RCC 7860 (cell line): ENCODE results near the gene TP53I11.

ENCODE experiments used
- DNase-seq: peaks from one replicate; pipeline ENCODE4 v3.0.0-alpha.2; 2015; ENCODE audit warnings: low spot score
- FAIRE-seq: peaks from 2 replicates; lab custom pipeline; 2012; peaks lifted over from hg19 to GRCh38; lab: Jason Lieb, UNC

TP53I11 gene

DNA sequence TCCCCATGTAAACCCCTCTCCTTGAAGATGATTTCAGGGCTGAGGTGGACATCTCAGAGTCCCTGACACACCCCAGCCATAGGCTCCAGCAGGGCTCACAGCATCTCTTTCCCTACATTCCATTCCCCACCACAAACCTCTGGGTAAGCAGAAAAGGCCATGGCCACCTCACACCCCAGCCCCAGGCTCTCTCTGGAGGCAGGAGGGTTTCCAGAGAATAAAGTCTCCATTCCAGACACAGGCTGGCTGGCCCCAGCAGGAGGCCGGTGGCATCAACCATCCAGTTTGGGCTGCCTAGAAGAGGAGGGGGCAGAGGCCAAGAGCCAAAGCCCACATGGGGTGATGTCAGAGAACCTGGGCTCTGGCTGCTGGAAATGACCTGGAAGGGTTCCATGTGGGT lies 61.4 kb downstream of the TP53I11 start:
- DNase-seq (no peak), FAIRE-seq (no peak)

DNA sequence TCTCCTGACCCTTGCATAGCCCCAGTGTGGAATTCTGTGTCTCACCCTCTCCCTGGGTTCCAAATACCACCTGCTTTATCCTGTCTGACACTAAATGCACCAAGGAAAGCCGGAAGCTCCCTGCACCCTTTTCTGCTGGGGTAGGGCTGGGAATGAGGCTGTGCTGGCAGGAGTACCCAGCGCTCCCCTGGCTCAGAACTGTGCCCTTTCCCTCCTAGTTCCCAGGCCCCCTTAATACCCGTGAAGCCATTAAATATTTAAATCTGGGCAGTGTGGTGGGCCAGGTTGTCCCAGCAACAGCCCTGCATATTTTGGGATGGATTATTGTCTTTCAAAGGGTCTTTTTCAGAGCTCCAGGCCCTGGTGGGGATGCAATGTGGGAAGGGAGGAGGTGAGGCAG lies 63.0 kb downstream of the TP53I11 start:
- no peak for FAIRE-seq

DNA sequence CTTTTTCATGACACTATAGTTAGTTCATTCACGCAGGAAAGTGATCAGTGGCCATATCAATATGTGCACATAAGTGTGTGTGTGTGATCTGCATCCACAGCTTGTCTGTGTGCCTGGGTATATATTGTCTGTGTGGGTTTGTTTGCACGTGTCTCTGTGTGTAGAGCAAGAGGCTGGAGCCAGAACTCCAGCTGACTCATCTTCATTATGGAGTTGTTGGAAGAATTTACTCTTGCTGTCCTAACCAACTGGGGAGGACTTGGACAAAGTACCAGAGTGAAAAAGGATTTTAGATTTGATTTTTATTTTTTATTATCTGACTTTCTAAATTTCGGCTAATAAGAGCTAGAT lies 63.9 kb downstream of the TP53I11 start:
- DNase-seq: no peak
- FAIRE-seq: no peak

More for the DNA sequence above, 63.0 kb downstream of the TP53I11 start:
- DNase-seq: no peak

DNA sequence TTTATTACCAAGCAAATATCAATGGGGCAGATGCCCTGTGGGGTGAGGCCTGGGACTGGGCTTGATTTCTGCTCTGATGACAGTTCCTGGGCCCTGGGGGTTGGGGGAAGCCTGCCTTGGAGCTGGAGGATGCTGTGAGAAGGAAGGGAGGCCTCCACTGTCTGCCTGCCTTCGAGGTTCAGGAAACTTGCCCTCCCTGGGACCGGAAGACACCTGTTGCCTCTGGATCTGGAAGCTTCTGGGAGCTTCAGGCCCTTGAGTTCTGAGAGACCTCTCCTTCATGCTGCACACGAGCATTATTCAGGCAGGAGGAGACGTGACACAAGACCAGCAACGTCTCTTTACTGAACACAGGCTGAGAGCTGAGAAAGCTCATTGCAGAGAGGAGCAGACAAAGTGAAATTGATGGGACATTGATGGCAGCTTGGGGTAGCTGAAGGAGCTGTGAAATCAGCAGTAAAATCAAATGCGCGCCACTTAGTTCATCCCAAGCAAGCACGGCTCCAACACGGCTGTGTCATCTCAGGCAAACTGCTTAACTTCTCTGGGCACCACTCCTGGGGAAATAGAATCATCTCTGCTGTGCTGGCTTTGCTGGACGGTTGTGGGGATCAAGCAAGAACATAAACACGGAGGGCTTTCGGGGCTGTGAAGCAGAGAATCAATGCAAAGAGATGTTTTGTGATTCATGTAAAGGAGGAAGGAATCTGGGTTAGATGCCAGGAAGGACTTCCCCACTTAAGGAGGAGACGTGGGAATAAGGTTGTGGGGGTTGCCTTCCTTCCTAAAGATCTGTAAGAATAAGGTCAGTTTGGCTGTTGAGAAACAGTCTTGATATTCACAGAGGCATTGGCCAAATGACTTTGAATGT lies 64.5 kb downstream of the TP53I11 start:
- FAIRE-seq: no peak
- no peak for DNase-seq

DNA sequence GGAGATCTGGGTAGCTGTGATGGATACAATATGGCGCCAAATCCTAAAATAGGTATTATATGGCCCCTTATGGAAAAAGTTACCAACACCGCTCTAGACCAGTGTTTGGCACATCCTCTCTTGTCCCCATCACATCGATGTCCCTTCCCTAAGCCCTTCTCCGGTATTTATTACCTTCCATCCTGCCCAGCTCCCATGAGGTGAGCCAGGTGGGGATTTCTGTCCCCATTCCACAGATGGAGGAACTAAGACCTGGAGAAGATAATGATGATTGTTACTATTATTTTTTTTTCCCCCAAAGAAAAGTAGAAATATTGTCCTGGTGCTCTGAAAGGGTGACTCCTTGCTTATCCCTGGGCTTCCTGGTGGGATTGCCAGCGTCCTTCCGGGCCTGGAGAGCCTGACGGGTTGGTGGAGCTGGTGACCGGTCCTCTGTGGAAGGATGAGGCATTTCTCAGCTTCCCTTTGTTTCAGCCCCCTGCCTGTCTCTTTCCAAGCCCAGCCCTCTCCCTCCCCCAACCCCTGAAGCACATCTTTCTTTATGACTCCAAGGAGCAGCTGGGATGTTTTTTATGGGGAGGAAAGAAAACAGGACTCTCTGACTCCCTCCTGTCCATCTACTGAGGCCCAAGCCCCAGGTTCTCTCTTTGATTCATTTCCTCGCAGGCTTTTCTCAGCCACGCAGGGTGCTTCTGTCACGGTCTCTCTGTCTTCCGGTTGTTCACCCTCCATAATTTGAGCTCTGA lies 65.4 kb downstream of the TP53I11 start:
- DNase-seq (no peak), FAIRE-seq (no peak)

DNA sequence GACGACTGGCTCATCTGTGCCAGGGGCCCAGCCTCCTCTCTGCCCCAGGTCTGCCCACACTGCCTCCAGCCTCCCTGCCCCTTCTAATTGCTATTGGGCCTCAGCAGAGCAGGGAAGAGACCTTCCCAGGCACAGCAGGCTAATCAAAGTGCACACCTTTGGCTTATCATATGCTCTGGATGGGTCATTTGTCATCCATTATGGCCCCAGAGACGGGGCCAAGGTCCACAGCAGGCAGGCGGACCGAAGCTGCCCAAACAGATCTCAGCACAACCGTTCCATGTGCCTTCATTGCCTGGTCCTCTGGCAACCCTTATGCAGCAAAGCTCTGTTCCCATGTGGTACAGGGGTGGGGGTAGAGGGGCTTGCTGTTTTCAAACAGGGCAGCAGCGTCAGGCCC lies 66.6 kb downstream of the TP53I11 start:
- no peak for FAIRE-seq
- no peak for DNase-seq

DNA sequence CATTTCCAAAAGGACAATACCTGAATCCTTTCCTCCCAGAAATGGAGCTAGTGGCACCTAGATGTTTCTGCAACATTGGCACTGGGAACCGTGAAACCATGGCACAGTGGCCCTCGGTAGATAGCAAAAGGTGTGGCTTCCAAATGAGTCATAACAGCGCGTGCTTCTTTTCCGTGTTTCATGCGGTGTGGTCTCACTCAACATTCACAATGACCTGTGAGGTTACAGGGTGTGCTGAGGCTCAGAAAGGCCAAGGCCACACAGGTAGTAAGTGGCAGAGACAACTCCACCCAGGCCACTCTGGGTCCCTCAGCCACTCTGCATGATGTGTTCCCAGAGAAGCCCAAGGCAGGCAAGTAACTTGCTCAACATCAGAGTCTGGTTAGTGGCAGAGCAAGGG lies 67.4 kb downstream of the TP53I11 start:
- DNase-seq (no peak), FAIRE-seq (no peak)
